GM18511 (cell line): Measurements from ENCODE around the gene HAAO.

ENCODE experiments used
- ATAC-seq: cut with Tn5 transposase; IDR thresholded peaks from one replicate; pipeline ENCODE4 v1.9.1; 2021; ENCODE audit warnings: mild to moderate bottlenecking, moderate library complexity; ENCODE audit not compliant: unreplicated experiment

HAAO gene

GRCh38 chr2:42769583-42770287 lies 22.6 kb downstream of the HAAO start:
- no peak for ATAC-seq

- no peak for ATAC-seq
These were observed 23.6 kb downstream of the HAAO start for GRCh38 chr2:42768706-42769256.

GRCh38 chr2:42767899-42768705 lies 24.3 kb downstream of the HAAO start:
- no peak for ATAC-seq

DNA sequence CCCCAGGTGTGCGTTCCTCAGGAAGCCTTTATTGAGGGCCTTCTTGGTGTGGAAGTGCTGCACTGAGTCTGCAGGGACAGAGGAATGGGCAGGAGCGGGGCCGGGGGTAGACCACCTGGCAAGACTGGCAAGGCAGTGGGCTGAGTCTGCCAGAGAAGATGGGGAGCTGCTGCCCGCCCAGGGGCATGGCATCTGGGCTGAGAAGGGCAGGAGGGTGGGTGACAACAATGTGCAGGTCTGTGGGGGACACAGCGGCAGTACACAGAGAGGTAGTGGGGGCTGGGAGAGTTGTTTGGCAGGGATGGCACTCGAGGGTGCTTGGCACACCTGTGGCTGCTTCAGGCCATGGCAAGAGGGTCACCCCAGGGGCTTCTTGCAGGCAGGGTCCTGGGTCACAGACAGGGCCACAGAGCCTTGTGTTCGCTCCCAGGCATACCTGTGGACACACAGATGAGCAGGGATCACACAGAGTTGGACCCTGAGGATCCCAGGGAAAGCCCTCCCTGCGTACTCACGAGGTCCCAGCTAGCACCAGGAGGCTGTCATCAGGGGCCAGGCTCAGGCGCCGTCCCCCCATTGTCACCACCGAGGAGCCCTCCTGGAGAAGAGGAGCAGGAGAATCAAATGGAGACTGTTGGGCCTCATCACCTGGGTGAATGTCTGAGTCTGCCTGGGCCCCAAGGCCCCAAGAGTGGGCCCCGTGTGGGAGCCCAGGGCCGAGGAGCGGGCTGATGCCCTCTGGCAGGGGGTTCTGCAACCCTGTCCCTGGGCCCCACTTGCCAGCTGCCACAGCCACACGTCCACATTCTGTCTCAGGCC lies 25.1 kb downstream of the HAAO start:
- ATAC-seq = no peak

GRCh38 chr2:42765686-42766085 lies 26.7 kb downstream of the HAAO start:
- ATAC-seq = no peak

- no peak for ATAC-seq
These were observed 27.5 kb downstream of the HAAO start for GRCh38 chr2:42764901-42765300.

GRCh38 chr2:42764096-42764495 lies 28.3 kb downstream of the HAAO start, which contains the start of gene OXER1:
Gene OXER1, minus strand, starts transcription at chr2:42764135. Its CDS starts 73 bp downstream, at chr2:42764062.
- no peak for ATAC-seq

- no peak for ATAC-seq
These were observed 29.3 kb downstream of the HAAO start for GRCh38 chr2:42762823-42763804.

GRCh38 chr2:42762155-42762554 lies 30.2 kb downstream of the HAAO start:
- no peak for ATAC-seq

GRCh38 chr2:42761554-42761953 lies 30.8 kb downstream of the HAAO start:
- no peak for ATAC-seq

GRCh38 chr2:42758751-42759150 lies 33.6 kb downstream of the HAAO start:
- no peak for ATAC-seq

DNA sequence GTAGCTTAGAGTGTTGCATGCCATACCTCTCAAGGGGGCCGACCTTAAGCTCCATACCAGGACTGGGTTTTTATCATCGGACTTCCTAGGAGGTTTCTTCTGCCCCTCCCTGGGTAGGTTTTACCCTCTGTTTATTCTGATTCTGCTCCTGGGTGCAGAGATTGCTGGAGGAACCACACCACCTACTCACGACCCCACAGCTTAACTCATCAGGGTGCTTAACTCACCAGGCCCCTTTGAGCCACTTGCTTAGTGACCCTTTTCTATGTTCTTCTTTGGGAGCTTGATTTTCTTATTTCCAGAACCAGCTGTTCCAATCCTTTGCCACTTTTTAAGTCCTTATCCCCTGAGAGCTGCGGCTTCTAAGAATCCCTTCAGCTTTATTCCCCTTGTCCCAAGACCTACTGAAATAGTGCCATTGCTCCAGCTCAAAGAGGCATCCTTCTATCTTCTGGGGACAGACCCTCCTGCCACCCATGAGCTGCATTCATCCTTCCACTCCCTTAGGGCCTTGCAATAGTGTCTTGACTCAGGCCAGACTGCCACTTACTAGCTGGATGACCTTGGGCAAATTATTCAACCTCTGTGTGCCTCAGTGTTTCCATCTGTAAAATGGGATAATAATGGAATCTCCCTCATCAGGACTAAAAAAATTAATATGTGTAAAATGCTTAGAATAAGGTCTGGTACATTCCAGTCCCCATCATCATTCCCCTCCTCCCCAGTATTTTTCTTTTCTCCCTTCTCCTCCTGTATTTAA lies 34.2 kb downstream of the HAAO start:
- no peak for ATAC-seq

DNA sequence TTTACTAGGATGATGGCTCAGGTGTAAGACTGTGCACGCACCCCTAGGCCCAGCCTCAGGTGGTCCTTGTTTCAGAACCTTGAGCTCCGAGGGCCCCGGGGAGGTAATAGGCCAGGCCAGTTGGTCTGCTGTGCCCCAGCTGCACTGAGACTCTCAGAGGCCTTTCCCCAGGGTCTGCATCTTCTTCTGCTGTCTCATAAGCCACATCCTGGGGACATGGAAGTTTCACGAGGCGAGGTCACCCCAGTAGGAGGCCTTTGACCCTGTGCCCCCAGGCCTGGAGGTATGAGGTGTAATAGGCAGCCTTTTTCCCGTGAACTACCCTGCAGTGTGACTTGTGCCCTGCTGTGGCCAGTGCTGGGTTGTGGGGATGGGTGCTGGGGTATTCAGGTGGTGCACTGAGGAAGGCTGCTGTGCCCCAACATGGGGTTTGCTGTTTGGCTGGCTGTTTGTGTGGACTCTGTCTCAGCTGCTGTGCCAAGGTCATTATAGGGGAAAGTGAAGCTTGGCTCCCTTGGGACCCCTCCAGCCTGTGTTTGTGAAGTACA lies 35.3 kb downstream of the HAAO start:
- ATAC-seq = no peak

- no peak for ATAC-seq
These were observed 36.1 kb downstream of the HAAO start for GRCh38 chr2:42756150-42756775.

DNA sequence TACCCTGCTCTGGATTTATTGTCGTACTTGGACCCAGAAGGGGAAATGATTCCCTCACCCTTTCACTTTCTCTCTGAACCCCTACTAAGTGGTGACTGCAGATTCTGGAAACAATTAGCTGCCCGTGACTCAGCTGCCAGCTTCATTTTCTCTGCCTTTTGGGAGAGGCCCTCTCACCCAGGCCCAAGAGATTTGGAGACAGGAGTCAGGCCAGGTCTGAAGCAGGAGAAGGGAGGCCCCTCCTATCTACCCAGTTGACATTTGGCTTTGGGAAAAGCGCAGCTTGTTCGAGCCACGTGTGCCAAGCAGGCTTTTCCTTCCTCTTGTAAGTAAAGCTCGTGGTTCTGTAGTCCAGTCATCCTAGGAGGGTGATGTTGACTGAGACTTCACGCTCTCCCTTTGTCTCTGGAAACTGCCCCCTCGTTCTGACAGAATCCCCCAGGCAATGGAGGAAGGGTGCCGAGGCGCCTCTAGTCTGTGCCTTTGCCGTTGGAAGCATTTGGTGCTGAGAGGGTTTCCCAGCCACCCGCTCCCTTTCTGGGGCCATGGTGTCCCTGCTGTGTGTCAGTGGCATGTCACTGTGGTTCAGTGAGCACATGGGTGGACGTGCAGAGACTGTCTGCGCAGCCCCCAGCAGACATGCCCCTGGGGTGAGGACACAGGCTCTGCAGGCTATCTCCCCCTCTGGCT lies 37.0 kb downstream of the HAAO start:
- no peak for ATAC-seq

GRCh38 chr2:42754776-42755140 lies 37.6 kb downstream of the HAAO start:
- ATAC-seq = no peak

GRCh38 chr2:42754021-42754775 lies 38.2 kb downstream of the HAAO start:
- ATAC-seq = peak; percentile 78
